Measurements from ENCODE around the gene OR8D4.

- TF ChIP-seq EP300 (conservative IDR thresholded peaks at IDR 0.05; ENCODE audit: poor library complexity, severe bottlenecking): no peak
- TF ChIP-seq POLR2AphosphoS5 (IDR thresholded peaks at IDR 0.05): no peak
- TF ChIP-seq CTCF (IDR thresholded peaks at IDR 0.05; ENCODE audit: poor library complexity, severe bottlenecking): no peak
- TF ChIP-seq REST (IDR thresholded peaks at IDR 0.05; ENCODE audit: borderline replicate concordance): no peak
- TF ChIP-seq EZH2 (IDR thresholded peaks at IDR 0.05; ENCODE audit: borderline replicate concordance, insufficient read depth, low read length, poor library complexity, severe bottlenecking): no peak
- no peak for TF ChIP-seq TAF1 (IDR thresholded peaks at IDR 0.05; ENCODE audit: low read depth)
- TF ChIP-seq RAD21 (conservative IDR thresholded peaks at IDR 0.05): no peak
- TF ChIP-seq SMC3 (conservative IDR thresholded peaks at IDR 0.05; ENCODE audit: poor library complexity): no peak
Observed at GRCh38 chr11:123892031-123892430, 9.9 kb upstream of the OR8D4 start.

Data from neural cell (in vitro differentiated cells).